OCI-LY7 (cell line): ENCODE results near the gene PRELID3B.

Experiments used
- CTCF ChIP-seq: fragments of 200-600 bp; sonication (generic); conservative IDR thresholded peaks from 2 replicates; pipeline ENCODE4 v1.5.1; 2014; ENCODE audit warnings: mild to moderate bottlenecking, antibody characterized with exemption, low read length, moderate library complexity, mixed read lengths
- EZH2phosphoT487 ChIP-seq: fragments of 200-600 bp; sonication (generic); IDR thresholded peaks from 2 replicates; pipeline ENCODE4 v1.6.1; 2018; ENCODE audit warnings: low read depth, borderline replicate concordance, mild to moderate bottlenecking, mixed run types, antibody characterized with exemption, low read length, moderate library complexity, mixed read lengths

DNA sequence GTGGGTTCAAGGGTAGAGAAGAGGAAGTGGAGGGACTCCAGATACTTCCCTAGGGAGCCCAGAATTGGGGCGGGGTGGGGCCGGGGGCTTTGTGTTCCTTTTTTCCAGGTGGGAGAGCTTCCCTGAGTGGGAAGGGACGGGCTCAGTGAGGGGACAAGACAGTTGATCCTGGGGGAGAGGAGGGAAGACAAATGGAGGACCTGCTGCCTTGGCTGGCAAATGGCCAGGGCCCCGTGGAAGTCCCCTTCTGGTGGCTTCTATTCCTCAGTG is 38.2 kb downstream of the PRELID3B start:
- TF ChIP-seq CTCF (no peak), EZH2phosphoT487 (no peak)
